IMR-90 (cell line): ENCODE data around the gene ARRDC5. TPM values are rescaled to one million over a fixed set of nuclear protein-coding genes. Genes with fewer than 3 reads are reported as not detected.

Source experiments
- ATAC-seq: fragments of 200-7000 bp; cut with Tn5 transposase; 2 replicates; pipeline ENCODE4 v1.9.1; 2020; ENCODE audit warnings: low read depth, mild to moderate bottlenecking, moderate library complexity
- BruUV-seq: library from RNA; stranded (reverse); fragments of 400-500 nt; replicated peaks from 2 replicates; lab custom pipeline; 2021; lab: Mats Ljungman, UMichigan
- CTCF ChIA-PET: fragments of 300-600 bp; formaldehyde crosslinking; extraction: SDS; loops from one replicate; lab custom pipeline; 2021; ENCODE audit warnings: antibody characterized with exemption; lab: Yijun Ruan, JAX
- POLR2A ChIA-PET: fragments of 300-600 bp; sonication (Branson Sonifier 250); formaldehyde crosslinking; loops from one replicate; lab custom pipeline; 2022; ENCODE audit warnings: antibody characterized with exemption; ENCODE audit not compliant: unreplicated experiment; lab: Charles Lee
- DNase-seq: peaks from one replicate; pipeline ENCODE4 v3.0.0; 2013
- H2AFZ ChIP-seq: replicated peaks from 2 replicates; pipeline ENCODE3; 2013; ENCODE audit warnings: low read length, mild to moderate bottlenecking; ENCODE audit not compliant: poor library complexity
- H2AK5ac ChIP-seq: 2 replicates; pipeline ENCODE4 v1.6.1; 2013; ENCODE audit warnings: low read depth, low read length, inconsistent platforms
- H2AK9ac ChIP-seq: replicated peaks from 2 replicates; pipeline ENCODE3; 2013; ENCODE audit warnings: mild to moderate bottlenecking, low read depth, low read length, moderate library complexity; ENCODE audit not compliant: poor library complexity
- H2BK120ac ChIP-seq: 2 replicates; pipeline ENCODE4 v1.6.1; 2013; ENCODE audit warnings: low read depth, low read length, inconsistent platforms
- H2BK15ac ChIP-seq: 3 replicates; pipeline ENCODE4 v1.6.1; 2013; ENCODE audit warnings: low read depth, low read length, inconsistent platforms
- H2BK20ac ChIP-seq: 2 replicates; pipeline ENCODE4 v1.6.1; 2013; ENCODE audit warnings: low read depth, mild to moderate bottlenecking, inconsistent platforms, low read length, moderate library complexity
- H2BK5ac ChIP-seq: 2 replicates; pipeline ENCODE4 v1.6.1; 2013; ENCODE audit warnings: mild to moderate bottlenecking, low read depth, low read length, inconsistent platforms; ENCODE audit not compliant: poor library complexity, severe bottlenecking
- H3K14ac ChIP-seq: replicated peaks from 2 replicates; pipeline ENCODE4 v1.6.1; 2013; ENCODE audit warnings: low read depth, low read length, inconsistent platforms
- H3K18ac ChIP-seq: 2 replicates; pipeline ENCODE4 v1.6.1; 2013; ENCODE audit warnings: low read depth, low read length, control low read depth
- H3K23ac ChIP-seq: 2 replicates; pipeline ENCODE4 v1.6.1; 2013; ENCODE audit warnings: low read depth, low read length, inconsistent platforms
- H3K27ac ChIP-seq: 2 replicates; pipeline ENCODE4 v1.5.1; 2013; ENCODE audit warnings: mild to moderate bottlenecking, control low read depth, low read length; ENCODE audit not compliant: insufficient read depth
- H3K27me3 ChIP-seq: 2 replicates; pipeline ENCODE4 v1.6.1; 2013; ENCODE audit warnings: low read length; ENCODE audit not compliant: control insufficient read depth, insufficient read depth
- H3K36me3 ChIP-seq: 2 replicates; pipeline ENCODE4 v1.6.1; 2013; ENCODE audit warnings: low read length, mixed read lengths; ENCODE audit not compliant: control insufficient read depth, insufficient read depth
- H3K4ac ChIP-seq: 2 replicates; pipeline ENCODE4 v1.6.1; 2013; ENCODE audit warnings: low read depth, low read length, inconsistent platforms
- H3K4me1 ChIP-seq: 2 replicates; pipeline ENCODE4 v1.6.1; 2013; ENCODE audit warnings: low read length, mixed read lengths; ENCODE audit not compliant: control insufficient read depth, insufficient read depth
- H3K4me2 ChIP-seq: 2 replicates; pipeline ENCODE4 v1.6.1; 2013; ENCODE audit warnings: low read depth, mild to moderate bottlenecking, control low read depth, low read length, moderate library complexity
- H3K4me3 ChIP-seq: 2 replicates; pipeline ENCODE4 v1.5.1; 2013; ENCODE audit warnings: low read depth, mild to moderate bottlenecking, control low read depth, low read length, moderate library complexity; ENCODE audit not compliant: insufficient read depth
- H3K56ac ChIP-seq: 2 replicates; pipeline ENCODE4 v1.6.1; 2013; ENCODE audit warnings: low read length, inconsistent platforms; ENCODE audit not compliant: insufficient read depth; ENCODE audit errors: extremely low read depth
- H3K79me1 ChIP-seq, 2 experiments: 2 replicates each; pipeline ENCODE4 v1.6.1; 2013; ENCODE audit warnings: low read length in 2 of 2, inconsistent platforms in 1 of 2, low read depth in 1 of 2
- H3K9ac ChIP-seq: 2 replicates; pipeline ENCODE4 v1.6.1; 2013; ENCODE audit warnings: low read depth, low read length, control low read depth
- H3K9me1 ChIP-seq: 2 replicates; pipeline ENCODE4 v1.6.1; 2013; ENCODE audit warnings: low read length, inconsistent platforms; ENCODE audit not compliant: insufficient read depth
- H3K9me3 ChIP-seq: 2 replicates; pipeline ENCODE4 v1.6.1; 2013; ENCODE audit warnings: low read length; ENCODE audit not compliant: control insufficient read depth, insufficient read depth
- H4K20me1 ChIP-seq: 2 replicates; pipeline ENCODE4 v1.6.1; 2013; ENCODE audit warnings: low read length, inconsistent platforms; ENCODE audit not compliant: insufficient read depth
- H4K5ac ChIP-seq: 2 replicates; pipeline ENCODE4 v1.6.1; 2013; ENCODE audit warnings: mild to moderate bottlenecking, low read depth, low read length, control low read depth
- H4K8ac ChIP-seq, 2 experiments: 2 replicates each; pipeline ENCODE4 v1.6.1; 2013; ENCODE audit warnings: low read depth in 2 of 2, low read length in 2 of 2, control low read depth in 1 of 2, inconsistent platforms in 1 of 2
- H4K91ac ChIP-seq: 2 replicates; pipeline ENCODE4 v1.6.1; 2013; ENCODE audit warnings: low read depth, low read length, inconsistent platforms; ENCODE audit not compliant: insufficient read depth
- BHLHE40 ChIP-seq: fragments of 150-350 bp; IDR thresholded peaks from 2 replicates; pipeline ENCODE4 v1.6.1; 2016; ENCODE audit warnings: mild to moderate bottlenecking, low read depth, low read length
- CEBPB ChIP-seq: IDR thresholded peaks from 2 replicates; pipeline ENCODE4 v1.6.1; 2012; ENCODE audit warnings: low read depth, low read length, improper control_type of control experiment
- CHD1 ChIP-seq: IDR thresholded peaks from 2 replicates; pipeline ENCODE4 v1.6.1; 2012; ENCODE audit warnings: low read depth, low read length, improper control_type of control experiment
- CTCF ChIP-seq: conservative IDR thresholded peaks from 2 replicates; pipeline ENCODE4 v1.5.1; 2012; ENCODE audit warnings: mild to moderate bottlenecking, low read depth, low read length, improper control_type of control experiment
- NFE2L2 ChIP-seq: fragments of 150-350 bp; IDR thresholded peaks from 2 replicates; pipeline ENCODE4 v1.6.1; 2016; ENCODE audit warnings: low read depth, mild to moderate bottlenecking, low read length
- POLR2A ChIP-seq: IDR thresholded peaks from 2 replicates; pipeline ENCODE4 v1.6.1; 2012; ENCODE audit warnings: mild to moderate bottlenecking, low read depth, low read length
- RCOR1 ChIP-seq: IDR thresholded peaks from 2 replicates; pipeline ENCODE4 v1.6.1; 2012; ENCODE audit warnings: mild to moderate bottlenecking, low read length, improper control_type of control experiment; ENCODE audit not compliant: insufficient replicate concordance
- WGBS, 2 experiments: methylation state at CpG; one replicate each; pipeline versions ENCODE4 v1.1.5 to v1.1.7; 2013; ENCODE audit warnings: missing lambda C conversion rate in 2 of 2; ENCODE audit not compliant: insufficient read length in 1 of 2; ENCODE audit errors: extremely low coverage in 2 of 2; 5-methylcytosine and 5-hydroxymethylcytosine counted together
- dilution Hi-C: fragments of 300-500 bp; cut with HindIII; formaldehyde crosslinking; loops from one replicate; pipeline ENCODE4 v1.14.3; 2018; ENCODE audit warnings: low sequenced_read_pairs; ENCODE audit not compliant: unreplicated experiment
- in situ Hi-C: fragments of 300-500 bp; cut with MboI; formaldehyde crosslinking; loops from 3 replicates; pipeline ENCODE4 v1.14.3; 2019; ENCODE audit warnings: low sequenced_read_pairs, inconsistent platforms, mixed read lengths
- intact Hi-C: fragments of 100-400 bp; cut with micrococcal nuclease; formaldehyde crosslinking; loops from 2 replicates; pipeline ENCODE4 v1.10.0; 2022
- polyA plus RNA-seq, 3 experiments: library from polyadenylated mRNA; depleted of rRNA; stranded (reverse); fragments of >200 nt; gene quantifications; 2 replicates each; pipeline ENCODE4 v1.2.3, GENCODE V29; 2012; ENCODE audit warnings: low replicate concordance in 1 of 3
- total RNA-seq: library from RNA; depleted of rRNA; stranded (reverse); fragments of >200 nt; gene quantifications from 2 replicates; pipeline ENCODE4 v1.2.3, GENCODE V29; 2012

ARRDC5 gene
- total and polyA plus RNA-seq, 2 of the 4 experiments (the other 2 are of a cell fraction), result not detected

- no peak overlapping the region for H3K9ac ChIP-seq
- H3K56ac ChIP-seq, result no peak overlapping the region
- H2BK5ac ChIP-seq, result no peak overlapping the region
- H2AFZ ChIP-seq, result peak overlapping the region; percentile 86
- no peak overlapping the region for H3K4ac ChIP-seq
- H4K91ac ChIP-seq, result no peak overlapping the region
- no peak overlapping the region for H4K5ac ChIP-seq
- POLR2A ChIA-PET, result no interaction called here
- H3K14ac ChIP-seq, result no peak overlapping the region
- ATAC-seq (no peak), DNase-seq (no peak)
- intact Hi-C loops (no loop called here), dilution Hi-C loops (no loop called here), in situ Hi-C loops (no loop called here)
- no peak overlapping the region for H2AK5ac ChIP-seq
- TF ChIP-seq RCOR1, result no peak
- no peak for TF ChIP-seq NFE2L2
- TF ChIP-seq BHLHE40, result no peak
- TF ChIP-seq CHD1, result no peak
- TF ChIP-seq CEBPB, result no peak
- no peak for TF ChIP-seq POLR2A
- TF ChIP-seq CTCF, result no peak
- BruUV-seq, result no TSS peak
- H3K9me1 ChIP-seq, result no peaks in the 10 kb centered on the region; the same call in 1 of the 2 replicates
- no peak overlapping the region for H2AK9ac ChIP-seq
- no peaks in the 10 kb centered on the region for H3K27me3 ChIP-seq
- H3K18ac ChIP-seq, result no peak overlapping the region
- no peak overlapping the region for H3K4me2 ChIP-seq
- H3K4me1 ChIP-seq, result peaks cover 4% of the 10 kb centered on the region; the same call in 1 of the 2 replicates
- H2BK120ac ChIP-seq, result 0 out of 2 replicates have a peak overlapping the region, but pooled peaks have one; percentile 32
- H3K9me3 ChIP-seq, result no peaks in the 10 kb centered on the region
- H4K20me1 ChIP-seq, result no peaks in the 10 kb centered on the region
- no peak overlapping the region for H3K27ac ChIP-seq
- H3K79me1 ChIP-seq, result no peaks in the 10 kb centered on the region
- CTCF ChIA-PET, result no interaction called here
- no peak overlapping the region for H2BK20ac ChIP-seq
- no peak overlapping the region for H3K4me3 ChIP-seq
- H3K36me3 ChIP-seq, result no peaks in the 10 kb centered on the region
- H2BK15ac ChIP-seq, result no peak overlapping the region
- peak overlapping the region in 1 of 2 experiments; percentile 9; a peak in 1 of 4 replicates for H4K8ac ChIP-seq
- 72% methylated on average over 5 of the region's 30 CpGs; no CpG with 5 or more reads in 1 of the 2 experiments for WGBS, 2 experiments
- H3K23ac ChIP-seq, result no peak overlapping the region
These were observed 24.8 kb downstream of the ARRDC5 start for GRCh38 chr19:4877753-4878490.
